ACC112 (cell line): ENCODE data around the gene IFNGR2.
A peak's percentile ranks its signal among the peaks of the same experiment; 100 is the strongest.
"Not testable (repeated sequence)": the region's sequence is repeated elsewhere in the genome, so short reads cannot be mapped to it uniquely, and the experiment has no call there.

Source experiments
- H2AFZ ChIP-seq: fragments of 200-600 bp; sonication (generic); one replicate; pipeline ENCODE4 v1.6.0; 2017; ENCODE audit warnings: antibody characterized with exemption, low read length; ENCODE audit not compliant: unreplicated experiment
- H3K27ac ChIP-seq: fragments of 200-600 bp; sonication (generic); 2 replicates; pipeline ENCODE4 v1.5.1; 2014; ENCODE audit warnings: low read depth, mild to moderate bottlenecking, antibody characterized with exemption, low read length, moderate library complexity
- H3K27me3 ChIP-seq: fragments of 200-600 bp; sonication (generic); 2 replicates; pipeline ENCODE4 v1.6.1; 2014; ENCODE audit warnings: mild to moderate bottlenecking, antibody characterized with exemption, low read length, moderate library complexity, mixed read lengths; ENCODE audit not compliant: insufficient read depth
- H3K36me3 ChIP-seq: fragments of 200-600 bp; sonication (generic); 2 replicates; pipeline ENCODE4 v1.6.1; 2016; ENCODE audit warnings: mild to moderate bottlenecking, antibody characterized with exemption, low read length, moderate library complexity, mixed read lengths; ENCODE audit not compliant: insufficient read depth
- H3K4me1 ChIP-seq: fragments of 200-600 bp; sonication (generic); one replicate; pipeline ENCODE4 v1.6.1; 2016; ENCODE audit warnings: low read length, mixed read lengths; ENCODE audit not compliant: insufficient read depth, unreplicated experiment, control insufficient read depth
- H3K4me3 ChIP-seq: fragments of 200-600 bp; sonication (generic); 2 replicates; pipeline ENCODE4 v1.5.1; 2014; ENCODE audit warnings: mild to moderate bottlenecking, low read depth, low read length
- H3K79me2 ChIP-seq: fragments of 200-600 bp; sonication (generic); one replicate; pipeline ENCODE4 v1.6.0; 2016; ENCODE audit warnings: low read length; ENCODE audit not compliant: control insufficient read depth, unreplicated experiment, insufficient read depth

IFNGR2 gene

GRCh38 chr21:33461538-33462250 is 58.5 kb downstream of the IFNGR2 start:
- H2AFZ ChIP-seq: no peak overlapping the region
- H3K36me3 ChIP-seq: peaks cover 6% of the 10 kb centered on the region; the same call in 1 of the 2 replicates
- no peak overlapping the region for H3K4me3 ChIP-seq
- H3K79me2 ChIP-seq: no peaks in the 10 kb centered on the region
- no peaks in the 10 kb centered on the region for H3K4me1 ChIP-seq
- no peaks in the 10 kb centered on the region for H3K27me3 ChIP-seq
- H3K27ac ChIP-seq: no peak overlapping the region

GRCh38 chr21:33469183-33469582 is 66.0 kb downstream of the IFNGR2 start:
- not testable (repeated sequence) for H2AFZ ChIP-seq, H3K27me3 ChIP-seq, H3K36me3 ChIP-seq, H3K4me3 ChIP-seq, H3K4me1 ChIP-seq, H3K27ac ChIP-seq
- H3K79me2 ChIP-seq: peaks cover 14% of the 10 kb centered on the region

GRCh38 chr21:33470701-33471100 is 67.5 kb downstream of the IFNGR2 start:
- no peaks in the 10 kb centered on the region for H3K36me3 ChIP-seq
- no peaks in the 10 kb centered on the region for H3K4me1 ChIP-seq
- peaks cover 14% of the 10 kb centered on the region for H3K79me2 ChIP-seq
- no peak overlapping the region for H3K4me3 ChIP-seq
- no peak overlapping the region for H3K27ac ChIP-seq
- H2AFZ ChIP-seq: no peak overlapping the region
- no peaks in the 10 kb centered on the region for H3K27me3 ChIP-seq

GRCh38 chr21:33473344-33473743 is 70.1 kb downstream of the IFNGR2 start:
- Histone ChIP-seq H3K27ac (no peak overlapping the region), H2AFZ (no peak overlapping the region), H3K27me3 (no peaks in the 10 kb centered on the region), H3K4me1 (no peaks in the 10 kb centered on the region), H3K4me3 (no peak overlapping the region), H3K36me3 (no peaks in the 10 kb centered on the region), H3K79me2 (peaks cover 18% of the 10 kb centered on the region)

GRCh38 chr21:33477066-33477465 is 73.9 kb downstream of the IFNGR2 start:
- Histone ChIP-seq H3K4me3 (no peak overlapping the region), H3K4me1 (peaks cover 5% of the 10 kb centered on the region), H3K36me3 (no peaks in the 10 kb centered on the region), H3K27me3 (no peaks in the 10 kb centered on the region), H3K27ac (no peak overlapping the region), H2AFZ (no peak overlapping the region), H3K79me2 (peaks cover 7% of the 10 kb centered on the region)

- no peaks in the 10 kb centered on the region for H3K27me3 ChIP-seq
- no peaks in the 10 kb centered on the region for H3K36me3 ChIP-seq
- peak overlapping the region; percentile 88 for H3K4me3 ChIP-seq
- H2AFZ ChIP-seq: peak overlapping the region; percentile 19
- no peak overlapping the region for H3K27ac ChIP-seq
- peaks cover 7% of the 10 kb centered on the region for H3K79me2 ChIP-seq
- H3K4me1 ChIP-seq: peaks cover 5% of the 10 kb centered on the region
These were observed 75.0 kb downstream of the IFNGR2 start for GRCh38 chr21:33478182-33478581.

- Histone ChIP-seq H3K4me3 (peak overlapping the region; percentile 88), H3K27me3 (no peaks in the 10 kb centered on the region), H3K27ac (peak overlapping the region; percentile 75), H2AFZ (peak overlapping the region; percentile 87), H3K4me1 (peaks cover 5% of the 10 kb centered on the region), H3K36me3 (no peaks in the 10 kb centered on the region), H3K79me2 (peaks cover 7% of the 10 kb centered on the region)
These were observed 75.9 kb downstream of the IFNGR2 start for GRCh38 chr21:33478935-33479678.

GRCh38 chr21:33479679-33480480 is 76.7 kb downstream of the IFNGR2 start, which contains the start of gene TMEM50B:
TMEM50B (minus strand) TSS chr21:33479974; CDS start chr21:33468885, 11,089 bp downstream.
- H3K27ac ChIP-seq: peak within 1 kb of the TSS; percentile 75
- peaks cover 5% of the 10 kb centered on the region for H3K4me1 ChIP-seq
- peak within 1 kb of the TSS; percentile 88 for H2AFZ ChIP-seq

GRCh38 chr21:33480481-33481103 is 77.4 kb downstream of the IFNGR2 start:
- peaks cover 5% of the 10 kb centered on the region for H3K4me1 ChIP-seq
- peak overlapping the region; percentile 42; the same call in 1 of the 2 replicates for H3K27ac ChIP-seq
- H3K79me2 ChIP-seq: peaks cover 7% of the 10 kb centered on the region
- H2AFZ ChIP-seq: peak overlapping the region; percentile 88
- no peaks in the 10 kb centered on the region for H3K27me3 ChIP-seq
- no peaks in the 10 kb centered on the region for H3K36me3 ChIP-seq
- H3K4me3 ChIP-seq: peak overlapping the region; percentile 84

More at GRCh38 chr21:33479679-33480480, 76.7 kb downstream of the IFNGR2 start, which contains the start of gene TMEM50B:
- peaks cover 7% of the 10 kb centered on the region for H3K79me2 ChIP-seq
- H3K4me3 ChIP-seq: peak within 1 kb of the TSS; percentile 88
- no peaks in the 10 kb centered on the region for H3K36me3 ChIP-seq
- no peaks in the 10 kb centered on the region for H3K27me3 ChIP-seq
